CD14-positive monocyte (primary cell): ENCODE data around the gene GPR183. TPM values are rescaled to one million over a fixed set of nuclear protein-coding genes. Genes with fewer than 3 reads are reported as not detected.

Experiments used
- DNase-seq, 3 donors: peaks; one replicate each; pipeline ENCODE4 v3.0.0-alpha.2; 2011 to 2022
- H2AFZ ChIP-seq: 2 replicates; pipeline ENCODE4 v1.6.0; 2012; ENCODE audit warnings: mild to moderate bottlenecking, low read depth, low read length, inconsistent platforms; ENCODE audit not compliant: insufficient read depth, poor library complexity, severe bottlenecking
- H3K27ac ChIP-seq, 2 donors: 1 replicate in 1 of 2; 2 replicates in 1 of 2; pipeline ENCODE4 v1.5.1; 2012 to 2013; ENCODE audit warnings: low read length in 2 of 2, control low read depth in 1 of 2, inconsistent platforms in 1 of 2, low read depth in 1 of 2, mild to moderate bottlenecking in 1 of 2
- H3K27me3 ChIP-seq, 2 donors: one replicate each; pipeline versions ENCODE4 v1.6.0 to v1.6.1; 2011 to 2013; ENCODE audit warnings: low read length in 2 of 2; ENCODE audit not compliant: control insufficient read depth in 2 of 2, insufficient read depth in 2 of 2
- H3K36me3 ChIP-seq, 2 donors: replicated peaks in 1 of 2; 1 replicate in 1 of 2; 2 replicates in 1 of 2; pipeline versions ENCODE4 v1.5.1 to v1.6.1; 2012 to 2013; ENCODE audit warnings: low read length in 2 of 2, control low read depth in 1 of 2, inconsistent platforms in 1 of 2, mild to moderate bottlenecking in 1 of 2; ENCODE audit not compliant: insufficient read depth in 2 of 2, control insufficient read depth in 1 of 2
- H3K4me1 ChIP-seq, 2 donors: 1 replicate in 1 of 2; 2 replicates in 1 of 2; pipeline versions ENCODE4 v1.5.1 to v1.6.1; 2012 to 2013; ENCODE audit warnings: low read length in 2 of 2, control low read depth in 1 of 2, inconsistent platforms in 1 of 2, mild to moderate bottlenecking in 1 of 2, moderate library complexity in 1 of 2; ENCODE audit not compliant: insufficient read depth in 2 of 2, control insufficient read depth in 1 of 2
- H3K4me2 ChIP-seq: replicated peaks from 2 replicates; pipeline ENCODE3; 2012; ENCODE audit warnings: low read length, moderate library complexity, mild to moderate bottlenecking; ENCODE audit not compliant: poor library complexity, severe bottlenecking; ENCODE audit errors: extremely low read depth
- H3K4me3 ChIP-seq, 3 experiments: fragments of 200-600 bp in 1 of 3; sonication (generic) in 1 of 3; replicated peaks in 1 of 3; 1 replicate in 2 of 3; 2 replicates in 1 of 3; pipeline ENCODE4 v1.5.1; 2011 to 2013; ENCODE audit warnings: low read length in 3 of 3, mild to moderate bottlenecking in 3 of 3, control low read depth in 2 of 3, low read depth in 2 of 3, inconsistent platforms in 1 of 3, moderate library complexity in 1 of 3
- H3K79me2 ChIP-seq: 2 replicates; pipeline ENCODE4 v1.6.0; 2012; ENCODE audit warnings: mild to moderate bottlenecking, control low read depth, inconsistent platforms, low read length, moderate library complexity; ENCODE audit not compliant: insufficient read depth
- H3K9ac ChIP-seq: 2 replicates; pipeline ENCODE4 v1.6.0; 2017; ENCODE audit warnings: low read length, mild to moderate bottlenecking; ENCODE audit not compliant: insufficient read depth, poor library complexity, severe bottlenecking
- H3K9me3 ChIP-seq, 2 donors: replicated peaks in 1 of 2; 1 replicate in 1 of 2; 2 replicates in 1 of 2; pipeline versions ENCODE4 v1.5.1 to v1.6.1; 2012 to 2013; ENCODE audit warnings: low read length in 2 of 2, control low read depth in 1 of 2; ENCODE audit not compliant: control insufficient read depth in 1 of 2, insufficient read depth in 1 of 2
- H4K20me1 ChIP-seq: 2 replicates; pipeline ENCODE4 v1.6.0; 2012; ENCODE audit warnings: mild to moderate bottlenecking, low read length, control low read depth, moderate library complexity; ENCODE audit not compliant: insufficient read depth
- H3K27ac Mint-ChIP-seq, 7 donors: one replicate each; pipeline ENCODE4 v1.8.0; 2020; ENCODE audit warnings: mild to moderate bottlenecking in 7 of 7, mixed read lengths in 7 of 7, moderate library complexity in 6 of 7, inconsistent platforms in 2 of 7
- H3K27me3 Mint-ChIP-seq, 3 donors: one replicate each; pipeline ENCODE4 v1.8.0; 2021 to 2022; ENCODE audit warnings: low read depth in 3 of 3, mild to moderate bottlenecking in 3 of 3, mixed read lengths in 3 of 3, moderate library complexity in 3 of 3, inconsistent platforms in 1 of 3
- H3K36me3 Mint-ChIP-seq, 2 donors: one replicate each; pipeline ENCODE4 v1.8.0; 2020; ENCODE audit warnings: mixed read lengths in 2 of 2, inconsistent platforms in 1 of 2, mild to moderate bottlenecking in 1 of 2
- H3K4me1 Mint-ChIP-seq: one replicate; pipeline ENCODE4 v1.8.0; 2020; ENCODE audit warnings: mild to moderate bottlenecking, mixed read lengths
- H3K4me3 Mint-ChIP-seq, 2 donors: one replicate each; pipeline ENCODE4 v1.8.0; 2020; ENCODE audit warnings: mild to moderate bottlenecking in 2 of 2, mixed read lengths in 2 of 2, moderate library complexity in 1 of 2
- H3K9me3 Mint-ChIP-seq, 7 donors: one replicate each; pipeline ENCODE4 v1.8.0; 2020 to 2022; ENCODE audit warnings: mixed read lengths in 7 of 7, mild to moderate bottlenecking in 6 of 7, moderate library complexity in 6 of 7, inconsistent platforms in 2 of 7
- CTCF ChIP-seq: fragments of 200-600 bp; IDR thresholded peaks from one replicate; pipeline ENCODE4 v1.8.0; 2022; ENCODE audit warnings: antibody characterized with exemption, mild to moderate bottlenecking
- WGBS: methylation state at CpG from one replicate; pipeline ENCODE4 v1.1.5; 2013; ENCODE audit warnings: missing lambda C conversion rate; ENCODE audit not compliant: insufficient coverage; 5-methylcytosine and 5-hydroxymethylcytosine counted together
- intact Hi-C, 2 donors: fragments of 100-400 bp; cut with micrococcal nuclease; formaldehyde crosslinking; loops; one replicate each; pipeline versions ENCODE4 v1.15.0 to v1.15.1; 2023
- polyA plus RNA-seq, 3 donors: library from polyadenylated mRNA; depleted of rRNA in 1 of 3; unstranded in 2 of 3; stranded (reverse) in 1 of 3; fragments of 300-500 nt in 2 of 3; fragments of >200 nt in 1 of 3; fragmentation: Illumina TruSeq in 2 of 3; gene quantifications; 1 replicate in 2 of 3; 2 replicates in 1 of 3; pipeline ENCODE4 v1.2.3, GENCODE V29; 2012 to 2021

GPR183 gene
- polyA plus RNA-seq, 3 donors, result 190 to 459 (median 288) TPM

- no peak overlapping the region for H2AFZ ChIP-seq
- WGBS, result no CpG with 5 or more reads among the region's 7 CpGs
- no peak for DNase-seq
- H3K4me1 ChIP-seq, result peaks cover 68 to 87% of the 10 kb centered on the region in 2 donors
- no peak overlapping the region for H3K4me3 ChIP-seq
- H3K36me3 ChIP-seq, result peaks cover 2 to 13% of the 10 kb centered on the region in 2 donors
- H3K9me3 Mint-ChIP-seq, result no peaks in the 10 kb centered on the region
- H3K36me3 Mint-ChIP-seq, result peaks cover 26 to 32% of the 10 kb centered on the region in 2 donors
- TF ChIP-seq CTCF, result no peak
- H3K27me3 Mint-ChIP-seq, result no peaks in the 10 kb centered on the region
- H3K27me3 ChIP-seq, result no peaks in the 10 kb centered on the region
- intact Hi-C loops, result no loop called here
- peaks cover 69% of the 10 kb centered on the region for H3K4me1 Mint-ChIP-seq
- H3K4me3 Mint-ChIP-seq, result no peak overlapping the region
- peaks cover 92% of the 10 kb centered on the region for H3K79me2 ChIP-seq
- H3K27ac ChIP-seq, result peak overlapping the region in 1 of 2 donors; percentile 82
- no peak overlapping the region for H3K9ac ChIP-seq
- H4K20me1 ChIP-seq, result peaks cover 39% of the 10 kb centered on the region
- peak overlapping the region in 6 of 7 donors; percentile 43 to 92 (median 78) for H3K27ac Mint-ChIP-seq
- no peaks in the 10 kb centered on the region for H3K9me3 ChIP-seq
- no peak overlapping the region for H3K4me2 ChIP-seq
Measured at GRCh38 chr13:99294958-99295357, 12.2 kb downstream of the GPR183 start.

GRCh38 chr13:99294198-99294597 is 13.0 kb downstream of the GPR183 start:
- Mint-ChIP-seq H3K9me3 (no peaks in the 10 kb centered on the region), H3K4me3 (no peak overlapping the region), H3K4me1 (peaks cover 70% of the 10 kb centered on the region), H3K27me3 (no peaks in the 10 kb centered on the region), H3K36me3 (peaks cover 28 to 35% of the 10 kb centered on the region in 2 donors), H3K27ac (peak overlapping the region in 3 of 7 donors; percentile 4 to 89 (median 88))
- Histone ChIP-seq H3K4me2 (no peak overlapping the region), H3K4me1 (peaks cover 70 to 87% of the 10 kb centered on the region in 2 donors), H3K27me3 (no peaks in the 10 kb centered on the region), H2AFZ (no peak overlapping the region), H3K79me2 (peaks cover 88% of the 10 kb centered on the region), H3K27ac (no peak overlapping the region), H3K36me3 (peaks cover 0 to 13% of the 10 kb centered on the region in 2 donors), H3K9me3 (no peaks in the 10 kb centered on the region), H3K4me3 (no peak overlapping the region), H3K9ac (no peak overlapping the region), H4K20me1 (peaks cover 31% of the 10 kb centered on the region)
- intact Hi-C loops, result no loop called here
- TF ChIP-seq CTCF, result no peak
- no peak for DNase-seq
